NCI-H2029 treated with DMSO at 0.1 percent for 48 hours (cell line): ENCODE results near the gene TEX55.
"Not testable (repeated sequence)": the region's sequence is repeated elsewhere in the genome, so short reads cannot be mapped to it uniquely, and the experiment has no call there.

ENCODE experiments used
- DNase-seq: peaks from one replicate; lab custom pipeline; 2025; lab: John Stamatoyannopoulos, UW

Gene TEX55

DNA sequence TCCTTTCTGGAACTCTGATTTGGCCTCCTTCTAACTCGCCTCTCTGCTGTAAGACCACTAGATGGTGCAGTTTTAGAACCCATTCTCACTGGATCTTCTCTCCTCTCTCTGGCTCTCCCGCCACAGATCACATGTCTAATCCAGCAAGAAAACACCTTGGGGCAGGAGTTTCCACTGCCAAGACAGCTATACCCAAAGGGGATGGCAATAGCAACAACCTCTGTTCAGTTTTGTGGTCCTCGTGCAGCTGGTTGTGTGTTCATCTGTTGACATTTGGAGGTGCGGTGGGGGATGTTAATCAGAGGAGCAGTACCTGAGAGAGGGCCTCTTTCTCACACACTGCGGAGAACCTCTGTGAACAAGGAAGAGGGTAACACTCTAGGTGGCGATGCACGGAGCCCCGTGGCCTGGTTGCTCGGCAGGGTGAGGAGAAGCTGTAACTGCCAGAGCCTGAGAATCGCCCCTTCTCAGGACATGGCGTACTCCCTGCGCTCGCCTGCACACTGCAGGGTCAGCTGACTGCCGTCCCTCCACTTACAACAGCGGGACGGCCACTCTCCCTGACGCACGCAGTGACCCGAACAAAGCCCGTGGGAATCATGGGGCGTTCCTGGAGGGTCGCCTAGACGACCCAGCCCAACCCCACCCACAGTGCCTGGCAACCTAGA lies at the start of gene TEX55:
Gene TEX55, plus strand, starts transcription at position 666 of the 668 bp plus-strand sequence. CDS start 25 bp downstream, outside the sequence.
- DNase-seq: peak; percentile 85

DNA sequence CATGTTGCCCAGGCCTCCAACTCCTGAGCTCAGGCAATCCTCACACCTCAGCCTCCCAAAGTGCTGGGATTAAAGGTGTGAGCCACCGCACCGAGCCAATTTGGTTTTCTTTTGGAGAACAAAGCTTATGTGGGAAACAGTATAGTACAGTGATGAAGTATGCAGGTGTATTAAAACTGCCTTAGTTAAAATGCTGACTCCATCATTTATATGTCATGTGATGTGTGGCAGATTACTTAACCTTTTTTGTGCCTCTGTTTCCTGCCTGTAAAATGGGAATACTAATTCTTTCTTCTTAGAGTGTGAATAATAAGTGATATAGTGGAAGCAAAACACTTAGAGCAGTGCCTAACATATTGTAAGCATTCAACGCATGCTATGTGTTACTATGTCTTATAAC lies 48.0 kb upstream of the TEX55 start:
- no peak for DNase-seq

DNA sequence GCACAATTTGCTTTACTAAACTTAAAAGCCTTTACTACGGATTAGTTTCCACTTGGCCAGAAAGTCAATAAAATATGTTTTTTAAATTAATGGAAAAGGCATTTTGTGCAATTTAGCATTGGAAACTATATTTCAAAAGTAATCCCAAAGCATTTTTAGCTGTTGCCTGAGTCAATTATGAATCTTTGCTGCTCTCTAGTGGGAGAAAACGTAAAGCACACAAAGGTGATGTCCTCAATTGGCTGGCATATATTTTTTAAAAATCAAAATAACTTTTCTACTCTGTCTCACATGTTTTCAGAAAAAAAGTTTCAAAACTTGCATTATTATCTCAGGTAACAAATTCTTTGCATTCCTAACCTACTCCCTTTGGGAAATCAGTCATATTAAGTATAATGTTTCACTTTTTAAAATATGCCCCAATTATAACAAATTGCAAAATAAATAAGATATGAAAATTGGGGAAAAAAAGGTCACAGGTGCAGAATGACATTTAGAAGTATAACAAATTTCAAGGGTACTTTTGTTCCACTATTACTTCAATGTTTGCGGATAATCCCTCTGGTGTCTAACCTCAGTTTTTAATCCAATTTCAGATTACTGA lies 47.2 kb upstream of the TEX55 start:
- peak; percentile 20 for DNase-seq

- no peak for DNase-seq
Measured at GRCh38 chr3:119099785-119100184, 46.2 kb upstream of the TEX55 start.

- no peak for DNase-seq
Measured at GRCh38 chr3:119104031-119104430, 41.9 kb upstream of the TEX55 start.

DNA sequence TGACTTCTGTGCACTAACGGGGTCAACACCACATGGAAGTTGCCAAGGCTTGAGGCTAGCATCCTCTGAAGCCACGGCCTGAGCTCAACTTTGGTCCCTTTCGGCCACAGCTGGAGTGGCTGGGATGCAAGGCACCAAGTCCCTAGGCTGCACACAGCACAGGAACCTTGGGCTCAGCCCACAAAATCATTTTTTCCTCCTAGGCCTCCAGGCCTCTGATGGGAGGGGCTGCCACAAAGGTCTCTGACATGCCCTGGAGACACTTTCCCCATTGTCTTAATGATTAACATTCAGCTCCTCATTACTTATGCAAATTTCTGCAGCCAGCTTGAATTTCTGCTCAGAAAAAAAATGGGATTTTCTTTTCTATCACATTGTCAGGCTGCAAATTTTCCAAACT lies 27.6 kb upstream of the TEX55 start:
- not testable (repeated sequence) for DNase-seq

- no peak for DNase-seq
Measured at GRCh38 chr3:119120480-119120879, 25.5 kb upstream of the TEX55 start.

GRCh38 chr3:119122350-119122749 lies 23.6 kb upstream of the TEX55 start:
- DNase-seq: no peak

- no peak for DNase-seq
Measured at GRCh38 chr3:119125342-119125741, 20.6 kb upstream of the TEX55 start.

DNA sequence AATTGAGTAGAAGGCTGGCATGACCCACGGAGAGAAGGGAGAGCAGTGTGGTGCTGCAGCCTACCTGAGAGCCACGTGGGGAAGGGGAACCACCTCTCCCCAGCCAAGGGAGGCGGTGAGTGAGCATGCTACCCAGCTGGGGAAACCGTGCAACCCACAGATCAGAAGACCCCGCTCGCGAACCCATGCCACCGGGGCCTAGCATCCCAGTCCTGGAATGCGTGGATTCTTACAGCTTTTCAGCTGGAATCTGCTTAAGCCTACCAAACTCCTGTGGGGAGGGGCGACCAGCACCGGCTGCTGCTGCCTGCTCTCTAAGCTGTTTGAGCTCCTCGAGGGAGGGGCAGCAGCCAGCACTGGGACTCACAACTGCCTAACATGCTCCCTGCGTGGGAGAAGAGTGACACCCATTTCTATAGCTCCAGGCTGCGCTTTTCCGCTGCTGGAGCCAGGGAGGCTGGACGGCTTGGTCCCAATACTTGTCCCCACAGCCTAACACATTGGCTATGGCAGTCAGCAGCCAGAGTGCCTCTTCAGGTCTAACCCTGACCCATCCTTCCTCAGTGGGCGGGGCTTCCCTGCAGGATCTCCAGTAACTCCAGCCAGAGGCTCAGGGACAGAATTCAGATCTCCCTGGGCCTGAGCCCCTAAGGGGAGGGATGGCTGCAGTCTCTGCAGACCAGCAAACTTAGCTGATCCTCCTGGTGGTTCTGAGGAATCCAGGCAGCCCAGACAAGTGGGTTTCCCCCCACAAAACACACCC lies 20.0 kb upstream of the TEX55 start:
- DNase-seq: no peak

GRCh38 chr3:119130291-119130690 lies 15.7 kb upstream of the TEX55 start:
- DNase-seq: not testable (repeated sequence)

DNA sequence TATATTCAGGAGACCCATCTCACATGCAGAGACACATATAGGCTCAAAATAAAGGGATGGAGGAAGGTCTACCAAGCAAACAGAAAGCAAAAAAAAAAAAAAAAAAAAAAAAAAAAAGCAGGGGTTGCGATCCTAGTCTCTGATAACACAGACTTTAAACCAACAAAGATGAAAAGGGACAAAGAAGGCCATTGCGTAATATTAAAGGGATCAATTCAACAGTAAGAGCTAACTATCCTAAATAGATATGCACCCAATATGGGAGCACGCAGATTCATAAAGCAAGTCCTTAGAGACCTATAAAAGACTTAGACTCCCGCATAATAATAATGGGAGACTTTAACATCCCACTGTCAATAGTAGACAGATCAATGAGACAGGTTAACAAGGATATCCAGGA lies 13.7 kb upstream of the TEX55 start:
- not testable (repeated sequence) for DNase-seq

GRCh38 chr3:119139360-119139759 lies 6.6 kb upstream of the TEX55 start:
- not testable (repeated sequence) for DNase-seq

DNA sequence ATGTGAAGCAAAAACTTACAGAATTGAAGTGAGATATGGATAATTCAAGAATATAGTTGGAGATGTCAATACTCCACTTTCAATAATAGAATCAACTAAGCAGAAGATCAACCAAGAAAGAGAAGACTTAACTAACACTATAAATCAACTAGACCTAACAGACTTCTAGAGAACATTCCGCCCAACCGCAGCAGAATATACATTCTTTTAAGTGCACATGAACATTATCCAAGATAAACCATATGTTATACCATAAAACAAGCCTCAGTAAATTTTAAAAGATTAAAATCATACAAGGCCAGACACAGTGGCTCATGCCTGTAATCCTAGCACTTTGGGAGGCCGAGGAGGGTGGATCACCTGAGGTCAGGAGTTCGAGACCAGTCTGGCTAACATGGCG lies 5.5 kb upstream of the TEX55 start:
- no peak for DNase-seq

GRCh38 chr3:119145128-119145499 lies 851 bp upstream of the TEX55 start:
- DNase-seq: no peak

GRCh38 chr3:119146578-119147375 lies 812 bp downstream of the TEX55 start:
- DNase-seq: no peak

GRCh38 chr3:119147494-119147893 lies 1.5 kb downstream of the TEX55 start:
- DNase-seq: no peak

DNA sequence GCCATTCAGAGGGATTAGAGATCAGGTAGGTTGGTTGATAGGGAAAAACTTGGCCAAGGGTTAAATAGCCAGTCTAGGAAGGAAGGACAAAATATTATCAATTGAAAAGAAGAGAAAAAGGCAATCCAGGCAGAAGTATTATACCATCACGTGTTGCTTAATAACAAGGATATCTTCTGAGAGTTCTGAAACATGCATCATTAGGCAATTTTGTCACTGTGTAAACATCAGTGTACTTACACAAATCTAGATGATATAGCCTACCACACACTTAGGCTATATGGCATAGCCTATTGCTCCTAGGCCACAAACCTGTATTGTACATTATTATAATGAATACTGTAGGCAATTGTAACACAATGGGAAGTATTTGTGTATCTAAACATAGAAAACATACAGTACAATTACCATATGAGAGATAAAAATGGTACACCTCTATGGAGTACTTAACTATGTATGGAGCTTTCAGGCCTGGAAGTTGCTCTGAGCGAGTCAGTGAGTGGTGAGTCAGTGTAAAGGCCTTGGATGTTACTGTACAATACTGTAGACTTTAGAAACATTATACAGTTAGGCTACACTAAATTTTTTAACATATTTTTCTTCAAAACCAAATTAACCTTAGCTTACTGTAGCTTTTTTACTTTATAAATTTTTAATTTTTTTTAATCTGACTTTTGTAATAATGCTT lies 2.7 kb downstream of the TEX55 start:
- no peak for DNase-seq

GRCh38 chr3:119149484-119149883 lies 3.5 kb downstream of the TEX55 start:
- DNase-seq: no peak

DNA sequence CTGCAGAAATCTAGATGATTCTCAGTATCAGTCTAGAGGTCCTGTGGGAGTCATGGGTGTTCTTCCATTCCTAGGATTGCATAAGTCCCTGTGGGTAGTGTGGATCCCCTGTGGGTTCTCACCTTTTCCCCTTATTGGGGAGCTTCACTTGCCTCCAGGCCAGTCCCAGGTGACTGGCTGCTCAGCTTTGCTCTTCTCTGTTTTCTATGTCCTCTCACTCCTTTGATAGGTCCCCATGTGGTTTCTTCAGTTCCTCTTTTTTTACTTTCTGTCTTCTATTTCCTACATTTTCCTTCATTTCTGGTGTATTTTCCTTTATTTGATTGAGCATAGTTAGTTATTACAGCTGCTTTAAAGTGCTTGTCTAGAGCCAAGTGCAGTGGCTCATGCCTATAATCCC lies 10.9 kb downstream of the TEX55 start:
- DNase-seq: no peak

GRCh38 chr3:119157971-119158370 lies 12.0 kb downstream of the TEX55 start:
- DNase-seq: no peak

DNA sequence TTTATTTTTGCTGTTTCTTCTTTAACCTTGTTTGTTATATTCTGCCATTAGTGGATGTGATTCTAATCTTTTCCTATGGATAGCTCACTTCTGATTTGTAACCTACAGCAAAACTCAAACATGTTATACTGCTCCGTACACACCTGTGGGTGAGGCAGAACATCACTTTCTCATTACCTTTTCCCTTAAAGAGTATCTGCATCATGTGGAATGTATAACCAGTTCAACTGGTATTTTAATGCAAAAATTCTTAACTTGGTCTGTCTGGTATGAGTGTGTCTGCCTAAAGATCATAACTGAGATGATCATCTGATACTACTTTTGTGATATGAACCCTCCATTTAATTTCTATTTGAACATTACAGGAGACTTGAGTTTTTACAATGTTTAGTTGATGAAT lies 14.4 kb downstream of the TEX55 start:
- no peak for DNase-seq
